ENCODE results near the gene NDFIP2. TPM values are rescaled to one million over a fixed set of nuclear protein-coding genes. Genes with fewer than 3 reads are reported as not detected.

The NDFIP2 gene
- total RNA-seq, 4 donors from 2014 or later, result 56.9 to 116 (median 83.6) TPM

GRCh38 chr13:79458436-79458835, 22.5 kb upstream of the NDFIP2 start:
- 73 to 83% methylated on average over 1 to 2 of the region's 2 CpGs for WGBS, 2 donors (ENCODE audit: low coverage in 1 of 2)
- Histone ChIP-seq H3K4me3 (no peak overlapping the region), H3K9me3 (no peaks in the 10 kb centered on the region), H3K36me3 (no peaks in the 10 kb centered on the region), H3K4me1 (no peaks in the 10 kb centered on the region), H3K27ac (no peak overlapping the region), H3K27me3 (no peaks in the 10 kb centered on the region)
- intact Hi-C loops (cut with DNase I; ENCODE audit: low total_unique reads) (no loop called here), in situ Hi-C loops (cut with MboI; ENCODE audit: low pct_ligation_motif_present in 1 of 4, low pct_unique_long_range_greater_than_20kb in 1 of 4, low sequenced_read_pairs in 3 of 4) (no loop called here)
- TF ChIP-seq POLR2A (IDR thresholded peaks at IDR 0.05) (no peak), CTCF (IDR thresholded peaks at IDR 0.05) (no peak), POLR2AphosphoS5 (IDR thresholded peaks at IDR 0.05) (no peak), EP300 (IDR thresholded peaks at IDR 0.05; ENCODE audit: low read depth) (no peak)
- DNase-seq, result no peak

GRCh38 chr13:79459906-79460305, 21.0 kb upstream of the NDFIP2 start:
- H3K4me1 ChIP-seq, result no peaks in the 10 kb centered on the region
- no peak for DNase-seq
- in situ Hi-C loops (cut with MboI; ENCODE audit: low pct_ligation_motif_present in 1 of 4, low pct_unique_long_range_greater_than_20kb in 1 of 4, low sequenced_read_pairs in 3 of 4) (no loop called here), intact Hi-C loops (cut with DNase I; ENCODE audit: low total_unique reads) (no loop called here)
- H3K36me3 ChIP-seq, result no peaks in the 10 kb centered on the region
- no peak overlapping the region for H3K4me3 ChIP-seq
- H3K27me3 ChIP-seq, result no peaks in the 10 kb centered on the region
- H3K9me3 ChIP-seq, result no peaks in the 10 kb centered on the region
- no peak for TF ChIP-seq POLR2A (IDR thresholded peaks at IDR 0.05)
- TF ChIP-seq POLR2AphosphoS5 (IDR thresholded peaks at IDR 0.05), result no peak
- no peak for TF ChIP-seq CTCF (IDR thresholded peaks at IDR 0.05)
- 76 to 90% methylated on average over 3 of the region's 3 CpGs for WGBS, 2 donors (ENCODE audit: low coverage in 1 of 2)
- H3K27ac ChIP-seq, result no peak overlapping the region

GRCh38 chr13:79462895-79463294, 18.1 kb upstream of the NDFIP2 start:
- no peak overlapping the region for H3K27ac ChIP-seq
- in situ Hi-C loops (cut with MboI; ENCODE audit: low pct_ligation_motif_present in 1 of 4, low pct_unique_long_range_greater_than_20kb in 1 of 4, low sequenced_read_pairs in 3 of 4), result no loop called here
- no peaks in the 10 kb centered on the region for H3K27me3 ChIP-seq
- TF ChIP-seq POLR2AphosphoS5 (IDR thresholded peaks at IDR 0.05) (no peak), POLR2A (IDR thresholded peaks at IDR 0.05) (no peak), EP300 (IDR thresholded peaks at IDR 0.05; ENCODE audit: low read depth) (no peak), CTCF (IDR thresholded peaks at IDR 0.05) (no peak)
- H3K9me3 ChIP-seq, result no peaks in the 10 kb centered on the region
- no peak overlapping the region for H3K4me3 ChIP-seq
- no peaks in the 10 kb centered on the region for H3K36me3 ChIP-seq
- no peak for DNase-seq
- no peaks in the 10 kb centered on the region for H3K4me1 ChIP-seq
- intact Hi-C loops (cut with DNase I; ENCODE audit: low total_unique reads), result no loop called here

GRCh38 chr13:79463604-79464003, 17.4 kb upstream of the NDFIP2 start:
- Histone ChIP-seq H3K4me3 (no peak overlapping the region), H3K9me3 (no peaks in the 10 kb centered on the region), H3K36me3 (no peaks in the 10 kb centered on the region), H3K27ac (no peak overlapping the region), H3K27me3 (no peaks in the 10 kb centered on the region), H3K4me1 (no peaks in the 10 kb centered on the region)
- DNase-seq, result no peak
- no peak for TF ChIP-seq POLR2AphosphoS5 (IDR thresholded peaks at IDR 0.05)
- no peak for TF ChIP-seq EP300 (IDR thresholded peaks at IDR 0.05; ENCODE audit: low read depth)
- no peak for TF ChIP-seq POLR2A (IDR thresholded peaks at IDR 0.05)
- TF ChIP-seq CTCF (IDR thresholded peaks at IDR 0.05), result no peak
- intact Hi-C loops (cut with DNase I; ENCODE audit: low total_unique reads) (no loop called here), in situ Hi-C loops (cut with MboI; ENCODE audit: low pct_ligation_motif_present in 1 of 4, low pct_unique_long_range_greater_than_20kb in 1 of 4, low sequenced_read_pairs in 3 of 4) (no loop called here)
- 93 to 100% methylated on average over 1 of the region's 1 CpG for WGBS, 2 donors (ENCODE audit: low coverage in 1 of 2)

Measured in transverse colon (tissue), 4 donors.